WTC11 (cell line): ENCODE data around the gene TUBGCP6. TPM values are rescaled to one million over a fixed set of nuclear protein-coding genes. Genes with fewer than 3 reads are reported as not detected.

Source experiments
- ATAC-seq: fragments of 200-7000 bp; cut with Tn5 transposase; 2 replicates; pipeline ENCODE4 v1.10.0; 2021; ENCODE audit warnings: mild to moderate bottlenecking, moderate library complexity
- CTCF ChIA-PET: fragments of 300-600 bp; sonication (Branson Sonifier 250); formaldehyde crosslinking; loops from one replicate; lab custom pipeline; 2021; ENCODE audit warnings: antibody characterized with exemption; lab: Charles Lee
- POLR2A ChIA-PET: fragments of 350-600 bp; sonication (Branson Sonifier 250); formaldehyde crosslinking; loops from one replicate; lab custom pipeline; 2021; ENCODE audit warnings: antibody characterized with exemption; lab: Charles Lee
- DNase-seq: peaks from one replicate; pipeline ENCODE4 v3.0.0; 2021; ENCODE audit warnings: low spot score
- H3K27ac Mint-ChIP-seq: 2 replicates; pipeline ENCODE4 v1.8.0; 2021; ENCODE audit warnings: mixed read lengths
- H3K27me3 Mint-ChIP-seq: 2 replicates; pipeline ENCODE4 v1.8.0; 2021; ENCODE audit warnings: low read depth, mild to moderate bottlenecking, moderate library complexity, mixed read lengths
- H3K36me3 Mint-ChIP-seq: 2 replicates; pipeline ENCODE4 v1.8.0; 2021; ENCODE audit warnings: mixed read lengths
- H3K4me1 Mint-ChIP-seq: 2 replicates; pipeline ENCODE4 v1.8.0; 2022; ENCODE audit warnings: mixed read lengths
- H3K4me3 Mint-ChIP-seq: 2 replicates; pipeline ENCODE4 v1.8.0; 2021; ENCODE audit warnings: mild to moderate bottlenecking, moderate library complexity, mixed read lengths
- H3K9me3 Mint-ChIP-seq: 2 replicates; pipeline ENCODE4 v1.8.0; 2021; ENCODE audit warnings: mixed read lengths
- AR ChIP-seq: fragments of 250-450 bp; sonication (Bioruptor Pico); IDR thresholded peaks from 2 replicates; pipeline ENCODE4 v1.9.0; 2021; ENCODE audit warnings: mild to moderate bottlenecking
- ARID4B ChIP-seq: sonication (generic); formaldehyde crosslinking; IDR thresholded peaks from 2 replicates; pipeline ENCODE4 v1.8.0; 2023; ENCODE audit warnings: missing genetic modification reagents, mild to moderate bottlenecking, borderline replicate concordance
- ATF3 ChIP-seq: sonication (generic); formaldehyde crosslinking; conservative IDR thresholded peaks from 2 replicates; pipeline ENCODE4 v1.8.1; 2022; ENCODE audit warnings: mild to moderate bottlenecking, missing genetic modification reagents
- CREB1 ChIP-seq: sonication (generic); formaldehyde crosslinking; IDR thresholded peaks from 2 replicates; pipeline ENCODE4 v1.8.0; 2023; ENCODE audit warnings: mild to moderate bottlenecking, missing genetic modification reagents
- E2F4 ChIP-seq: sonication (generic); formaldehyde crosslinking; IDR thresholded peaks from 2 replicates; pipeline ENCODE4 v1.8.1; 2022; ENCODE audit warnings: low read depth, mild to moderate bottlenecking, moderate library complexity, missing genetic modification reagents, borderline replicate concordance
- ESRRA ChIP-seq: sonication (generic); formaldehyde crosslinking; IDR thresholded peaks from 2 replicates; pipeline ENCODE4 v1.8.1; 2022; ENCODE audit warnings: mild to moderate bottlenecking, missing genetic modification reagents, borderline replicate concordance
- FOXP1 ChIP-seq: sonication (generic); formaldehyde crosslinking; IDR thresholded peaks from 2 replicates; pipeline ENCODE4 v1.8.0; 2022; ENCODE audit warnings: missing genetic modification reagents, mild to moderate bottlenecking, moderate library complexity, borderline replicate concordance
- HMGA2 ChIP-seq: fragments of 250-450 bp; sonication (Bioruptor Pico); IDR thresholded peaks from 2 replicates; pipeline ENCODE4 v1.4.0; 2021; ENCODE audit warnings: mild to moderate bottlenecking, moderate library complexity
- IRF2 ChIP-seq: sonication (generic); formaldehyde crosslinking; IDR thresholded peaks from 2 replicates; pipeline ENCODE4 v1.8.0; 2022; ENCODE audit warnings: low read depth, missing genetic modification reagents, borderline replicate concordance
- NFATC4 ChIP-seq: fragments of 250-450 bp; sonication (Bioruptor Pico); IDR thresholded peaks from 2 replicates; pipeline ENCODE4 v1.9.0; 2021; ENCODE audit warnings: mild to moderate bottlenecking
- NR2C2 ChIP-seq: sonication (generic); formaldehyde crosslinking; IDR thresholded peaks from 2 replicates; pipeline ENCODE4 v1.8.0; 2022; ENCODE audit warnings: mild to moderate bottlenecking, missing genetic modification reagents
- NR3C1 ChIP-seq: sonication (generic); formaldehyde crosslinking; conservative IDR thresholded peaks from 2 replicates; pipeline ENCODE4 v1.8.1; 2023; ENCODE audit warnings: low read depth, mild to moderate bottlenecking, missing genetic modification reagents
- PRDM15 ChIP-seq: sonication (generic); formaldehyde crosslinking; IDR thresholded peaks from 2 replicates; pipeline ENCODE4 v1.8.0; 2022; ENCODE audit warnings: missing genetic modification reagents
- TCF7 ChIP-seq: sonication (generic); formaldehyde crosslinking; IDR thresholded peaks from 2 replicates; pipeline ENCODE4 v1.8.0; 2022; ENCODE audit warnings: mild to moderate bottlenecking, low read depth, missing genetic modification reagents, moderate library complexity
- TEAD1 ChIP-seq: sonication (generic); formaldehyde crosslinking; IDR thresholded peaks from 2 replicates; pipeline ENCODE4 v1.8.0; 2022; ENCODE audit warnings: mild to moderate bottlenecking, missing genetic modification reagents
- USF2 ChIP-seq: sonication (generic); formaldehyde crosslinking; IDR thresholded peaks from 2 replicates; pipeline ENCODE4 v1.8.1; 2023; ENCODE audit warnings: mild to moderate bottlenecking, missing genetic modification reagents, moderate library complexity
- ZNF281 ChIP-seq: sonication (generic); formaldehyde crosslinking; IDR thresholded peaks from 2 replicates; pipeline ENCODE4 v1.8.0; 2023; ENCODE audit warnings: mild to moderate bottlenecking, missing genetic modification reagents
- ZSCAN18 ChIP-seq: fragments of 250-450 bp; sonication (Bioruptor Pico); IDR thresholded peaks from 2 replicates; pipeline ENCODE4 v2.1.2; 2022; ENCODE audit warnings: mild to moderate bottlenecking, moderate library complexity
- total RNA-seq: library from RNA; stranded (reverse); gene quantifications from 3 replicates; pipeline ENCODE4 v1.2.3, GENCODE V29; 2021

Gene TUBGCP6
- total RNA-seq, 1 experiment from 2014 or later, result 45.4 TPM

- TF ChIP-seq ARID4B (CRISPR knock-in tag) (no peak), ZNF281 (no peak), TCF7 (CRISPR knock-in tag) (no peak), IRF2 (CRISPR knock-in tag) (no peak), E2F4 (CRISPR knock-in tag) (no peak), USF2 (CRISPR knock-in tag) (no peak), HMGA2 (CRISPR knock-in tag) (no peak), ATF3 (no peak), ESRRA (no peak), ZSCAN18 (CRISPR knock-in tag) (no peak), NR3C1 (no peak), TEAD1 (CRISPR knock-in tag) (no peak), CREB1 (CRISPR knock-in tag) (no peak), NR2C2 (CRISPR knock-in tag) (no peak)
Observed at GRCh38 chr22:50211147-50211546, 33.7 kb downstream of the TUBGCP6 start (continued).

- ChIA-PET POLR2A (no interaction called here), CTCF (interaction anchor here (0.5 kb wide), 1 partner anchor 72 kb away, joined by 3 read pairs; no protein-coding TSS in a partner anchor)
- no peak for ATAC-seq
- Mint-ChIP-seq H3K27ac (no peak overlapping the region), H3K27me3 (no peaks in the 10 kb centered on the region), H3K4me1 (no peaks in the 10 kb centered on the region), H3K9me3 (no peaks in the 10 kb centered on the region), H3K36me3 (peaks cover 43% of the 10 kb centered on the region), H3K4me3 (no peak overlapping the region)
- no peak for DNase-seq
- no peak for TF ChIP-seq AR (CRISPR knock-in tag)
- no peak for TF ChIP-seq NFATC4 (CRISPR knock-in tag)
- TF ChIP-seq PRDM15 (CRISPR knock-in tag), result 0 out of 2 replicates have a peak, but pooled peaks have one; percentile 12
- no peak for TF ChIP-seq FOXP1
Observed at GRCh38 chr22:50210378-50211139, 34.3 kb downstream of the TUBGCP6 start.
